Right kidney (tissue), 9 donors: ENCODE measurements around the gene JAKMIP2.
"Not testable (repeated sequence)": the region's sequence is repeated elsewhere in the genome, so short reads cannot be mapped to it uniquely, and the experiment has no call there.

Experiments
- DNase-seq: peaks from one replicate; pipeline ENCODE4 v3.0.0-alpha.2; 2016
- long read RNA-seq, 8 donors: transcript quantifications; one replicate each; lab custom pipeline, GENCODE V29; 2026

The JAKMIP2 gene
- long read RNA-seq, donor 1, result 0 reads
- long read RNA-seq, donor 2, result 0 reads
- long read RNA-seq, donor 3, result 0 reads
- long read RNA-seq, donor 4, result 0 reads
- long read RNA-seq, donor 5, result 0 reads
- long read RNA-seq, donor 6, result 0 reads
- long read RNA-seq, donor 7, result 0 reads
- long read RNA-seq, donor 8, result 0 reads

- DNase-seq, result peak; percentile 63
Measured at GRCh38 chr5:147782110-147783028, at the start of gene JAKMIP2. JAKMIP2 (minus strand) TSS chr5:147782728; CDS start chr5:147671806, 110,922 bp downstream.

- no peak for DNase-seq
Measured at GRCh38 chr5:147831465-147831864, 48.9 kb upstream of the JAKMIP2 start, which contains the start of gene SPINK1. SPINK1 (minus strand) TSS chr5:147831671; CDS start chr5:147831577, 94 bp downstream.

- DNase-seq, result no peak
Measured at GRCh38 chr5:147830035-147830434, 47.5 kb upstream of the JAKMIP2 start.

GRCh38 chr5:147827017-147827416 is 44.5 kb upstream of the JAKMIP2 start:
- not testable (repeated sequence) for DNase-seq

- DNase-seq, result no peak
Measured at GRCh38 chr5:147826361-147826760, 43.8 kb upstream of the JAKMIP2 start.

GRCh38 chr5:147822686-147823491 is 40.4 kb upstream of the JAKMIP2 start:
- peak; percentile 9 for DNase-seq

- not testable (repeated sequence) for DNase-seq
Measured at GRCh38 chr5:147822222-147822621, 39.7 kb upstream of the JAKMIP2 start.

GRCh38 chr5:147821766-147822165 is 39.2 kb upstream of the JAKMIP2 start:
- no peak for DNase-seq

- DNase-seq, result no peak
Measured at GRCh38 chr5:147819261-147819770, 36.8 kb upstream of the JAKMIP2 start.

GRCh38 chr5:147818290-147818689 is 35.8 kb upstream of the JAKMIP2 start:
- DNase-seq, result no peak

GRCh38 chr5:147813696-147814095 is 31.2 kb upstream of the JAKMIP2 start:
- DNase-seq, result no peak

- DNase-seq, result no peak
Measured at GRCh38 chr5:147809830-147810666, 27.5 kb upstream of the JAKMIP2 start.

GRCh38 chr5:147805030-147805454 is 22.5 kb upstream of the JAKMIP2 start:
- DNase-seq, result no peak

- no peak for DNase-seq
Measured at GRCh38 chr5:147804334-147804733, 21.8 kb upstream of the JAKMIP2 start.

GRCh38 chr5:147803926-147804325 is 21.4 kb upstream of the JAKMIP2 start:
- DNase-seq, result no peak

GRCh38 chr5:147803161-147803560 is 20.6 kb upstream of the JAKMIP2 start:
- DNase-seq, result not testable (repeated sequence)

GRCh38 chr5:147801461-147801860 is 18.9 kb upstream of the JAKMIP2 start:
- DNase-seq, result no peak

- no peak for DNase-seq
Measured at GRCh38 chr5:147800491-147800890, 18.0 kb upstream of the JAKMIP2 start.

- DNase-seq, result no peak
Measured at GRCh38 chr5:147796556-147797308, 14.2 kb upstream of the JAKMIP2 start.

- no peak for DNase-seq
Measured at GRCh38 chr5:147791181-147791580, 8.7 kb upstream of the JAKMIP2 start.

GRCh38 chr5:147789820-147790219 is 7.3 kb upstream of the JAKMIP2 start:
- DNase-seq, result no peak
